Fibroblast of pulmonary artery (primary cell): ENCODE data around the gene ACRBP.

ENCODE experiments used
- DNase-seq: peaks from one replicate; pipeline ENCODE4 v3.0.0-alpha.2; 2010; ENCODE audit warnings: low read depth
- H3K4me3 ChIP-seq: replicated peaks from 2 replicates; pipeline ENCODE4 v1.5.1; 2011; ENCODE audit warnings: low read depth, mild to moderate bottlenecking, control low read depth, low read length, moderate library complexity
- TF ChIP-seq, protein P1 (sequence below): IDR thresholded peaks from 2 replicates; pipeline ENCODE4 v1.5.1; 2011; ENCODE audit warnings: mild to moderate bottlenecking, control low read depth, low read length, inconsistent platforms; ENCODE audit errors: missing control alignments

The ACRBP gene

DNA sequence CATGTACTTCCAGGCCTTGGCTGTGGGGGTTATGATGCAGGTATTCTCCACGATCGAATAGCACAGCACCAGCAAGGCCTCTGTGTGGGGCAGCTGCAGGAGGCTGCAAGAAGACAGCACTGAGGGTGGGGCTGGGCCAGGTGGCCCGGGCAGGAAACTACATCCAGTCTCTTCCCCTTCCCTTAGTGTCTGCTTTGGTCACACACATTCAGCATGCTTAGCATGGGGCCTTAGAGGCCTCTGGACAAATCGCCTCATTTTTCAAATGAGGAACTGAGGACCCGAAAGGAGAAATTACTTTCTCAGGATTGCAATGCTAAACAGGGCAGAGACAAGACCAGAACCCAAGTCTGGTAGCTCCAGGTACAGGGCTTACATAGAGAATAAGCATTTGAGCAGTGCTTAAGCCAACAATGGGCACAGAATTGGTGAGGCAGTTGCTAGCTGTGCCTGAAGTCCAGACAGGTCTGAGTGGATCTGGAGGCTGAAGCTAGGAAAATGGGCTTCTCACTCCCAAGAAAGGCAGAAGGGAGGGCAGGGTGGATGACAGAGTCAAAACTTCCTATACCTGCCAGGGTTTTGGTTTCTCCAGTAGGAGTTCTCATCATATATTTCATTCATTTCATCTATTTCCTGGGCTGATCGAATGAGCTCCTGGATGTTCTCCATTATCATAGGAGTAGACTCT, 3.5 kb downstream of the ACRBP start:
- no peak overlapping the region for H3K4me3 ChIP-seq
- TF ChIP-seq, protein P1, sequence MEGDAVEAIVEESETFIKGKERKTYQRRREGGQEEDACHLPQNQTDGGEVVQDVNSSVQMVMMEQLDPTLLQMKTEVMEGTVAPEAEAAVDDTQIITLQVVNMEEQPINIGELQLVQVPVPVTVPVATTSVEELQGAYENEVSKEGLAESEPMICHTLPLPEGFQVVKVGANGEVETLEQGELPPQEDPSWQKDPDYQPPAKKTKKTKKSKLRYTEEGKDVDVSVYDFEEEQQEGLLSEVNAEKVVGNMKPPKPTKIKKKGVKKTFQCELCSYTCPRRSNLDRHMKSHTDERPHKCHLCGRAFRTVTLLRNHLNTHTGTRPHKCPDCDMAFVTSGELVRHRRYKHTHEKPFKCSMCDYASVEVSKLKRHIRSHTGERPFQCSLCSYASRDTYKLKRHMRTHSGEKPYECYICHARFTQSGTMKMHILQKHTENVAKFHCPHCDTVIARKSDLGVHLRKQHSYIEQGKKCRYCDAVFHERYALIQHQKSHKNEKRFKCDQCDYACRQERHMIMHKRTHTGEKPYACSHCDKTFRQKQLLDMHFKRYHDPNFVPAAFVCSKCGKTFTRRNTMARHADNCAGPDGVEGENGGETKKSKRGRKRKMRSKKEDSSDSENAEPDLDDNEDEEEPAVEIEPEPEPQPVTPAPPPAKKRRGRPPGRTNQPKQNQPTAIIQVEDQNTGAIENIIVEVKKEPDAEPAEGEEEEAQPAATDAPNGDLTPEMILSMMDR: no peak
- DNase-seq: no peak

DNA sequence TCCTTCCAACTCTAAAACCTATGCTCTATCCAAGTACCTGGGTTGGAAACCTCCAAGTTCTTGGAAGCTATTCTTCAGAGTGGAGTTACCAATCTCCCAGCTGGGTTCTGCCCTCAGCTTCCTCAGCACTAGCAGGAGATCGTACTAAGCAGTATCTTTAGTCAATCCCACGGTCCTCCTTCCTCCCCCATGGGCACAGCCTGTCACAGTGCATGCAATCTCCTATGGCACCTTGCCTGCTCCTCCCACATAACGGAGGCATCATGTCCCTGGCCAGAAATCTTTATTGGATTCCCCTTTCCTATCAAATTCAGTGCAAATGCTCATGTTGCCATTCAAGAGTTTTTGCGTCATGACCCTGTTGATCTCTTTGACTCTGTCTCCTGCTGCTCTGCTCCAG, 6.1 kb downstream of the ACRBP start:
- no peak overlapping the region for H3K4me3 ChIP-seq
- TF ChIP-seq, protein P1: no peak
- no peak for DNase-seq

DNA sequence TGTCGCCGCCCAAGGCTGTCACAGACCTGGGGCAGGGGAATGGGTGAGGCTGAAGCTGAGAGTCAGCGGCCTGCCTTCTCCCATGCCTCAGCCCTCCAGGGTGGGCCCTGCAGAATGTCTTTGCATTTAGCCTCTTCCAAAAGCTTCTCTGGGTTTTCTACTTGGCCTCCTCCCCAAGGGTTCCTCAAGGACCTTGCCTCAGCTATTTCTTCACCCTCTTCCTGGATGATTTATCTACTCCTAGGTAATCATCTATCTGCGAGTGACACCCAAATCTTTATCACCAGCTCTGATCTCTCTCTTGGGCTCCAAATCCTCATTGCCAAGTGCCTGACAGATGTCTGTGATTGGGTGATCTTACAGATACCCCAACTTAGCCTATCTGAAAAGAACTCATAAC, 6.7 kb downstream of the ACRBP start:
- H3K4me3 ChIP-seq: no peak overlapping the region
- no peak for DNase-seq
- TF ChIP-seq, protein P1: no peak

DNA sequence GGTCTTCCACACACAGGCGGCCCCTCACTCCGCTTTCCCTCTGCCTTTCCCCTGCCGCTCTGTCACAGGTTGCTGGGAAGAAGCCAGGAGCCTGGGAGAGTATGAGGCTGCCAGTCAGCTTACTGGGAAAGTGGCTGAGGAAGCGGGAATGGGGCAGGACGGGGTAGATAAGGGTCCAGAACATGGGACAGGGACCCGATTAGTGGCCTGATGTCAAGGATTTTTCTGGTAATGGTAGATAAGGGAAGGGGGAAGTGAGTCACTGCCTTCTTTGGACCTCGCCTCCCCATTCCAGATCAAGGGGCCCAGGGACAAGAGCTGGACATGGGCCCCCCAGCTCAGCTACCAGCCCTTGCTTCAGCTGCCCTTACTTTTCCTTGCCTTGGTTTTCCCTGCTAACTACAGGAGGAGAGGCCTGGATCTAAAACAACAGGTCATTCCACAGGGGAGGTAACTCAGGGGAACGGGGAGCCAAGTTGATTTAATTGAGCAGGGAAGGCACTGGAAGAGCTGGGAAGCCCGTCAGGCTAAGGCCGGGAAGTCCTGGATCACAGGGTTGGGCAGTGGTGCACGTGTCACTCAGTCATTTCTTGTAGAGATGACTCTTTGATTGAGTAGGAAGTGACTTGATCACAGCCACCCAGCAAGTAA, 8.0 kb downstream of the ACRBP start:
- H3K4me3 ChIP-seq: no peak overlapping the region
- TF ChIP-seq, protein P1: no peak
- no peak for DNase-seq

DNA sequence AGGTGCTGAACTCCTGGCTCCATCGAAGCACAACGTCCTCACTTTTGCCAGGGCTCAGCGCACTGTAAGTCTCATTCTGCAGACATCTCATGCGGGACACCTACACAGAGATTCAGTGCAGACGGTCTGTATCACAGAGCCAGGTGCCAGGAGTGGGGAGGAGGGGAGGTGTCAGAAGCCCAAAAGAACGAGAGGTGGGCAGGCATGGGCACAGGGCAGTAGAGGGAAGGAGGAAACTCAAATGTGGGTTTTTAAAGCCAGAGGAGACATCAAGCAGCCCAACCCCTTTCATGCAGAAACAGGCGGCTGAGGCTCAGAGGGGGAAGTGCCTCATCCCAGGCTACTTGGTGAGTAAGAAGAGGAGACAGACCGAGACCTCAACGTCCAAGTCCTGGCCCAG, 8.9 kb downstream of the ACRBP start:
- TF ChIP-seq, protein P1: no peak
- no peak for DNase-seq

DNA sequence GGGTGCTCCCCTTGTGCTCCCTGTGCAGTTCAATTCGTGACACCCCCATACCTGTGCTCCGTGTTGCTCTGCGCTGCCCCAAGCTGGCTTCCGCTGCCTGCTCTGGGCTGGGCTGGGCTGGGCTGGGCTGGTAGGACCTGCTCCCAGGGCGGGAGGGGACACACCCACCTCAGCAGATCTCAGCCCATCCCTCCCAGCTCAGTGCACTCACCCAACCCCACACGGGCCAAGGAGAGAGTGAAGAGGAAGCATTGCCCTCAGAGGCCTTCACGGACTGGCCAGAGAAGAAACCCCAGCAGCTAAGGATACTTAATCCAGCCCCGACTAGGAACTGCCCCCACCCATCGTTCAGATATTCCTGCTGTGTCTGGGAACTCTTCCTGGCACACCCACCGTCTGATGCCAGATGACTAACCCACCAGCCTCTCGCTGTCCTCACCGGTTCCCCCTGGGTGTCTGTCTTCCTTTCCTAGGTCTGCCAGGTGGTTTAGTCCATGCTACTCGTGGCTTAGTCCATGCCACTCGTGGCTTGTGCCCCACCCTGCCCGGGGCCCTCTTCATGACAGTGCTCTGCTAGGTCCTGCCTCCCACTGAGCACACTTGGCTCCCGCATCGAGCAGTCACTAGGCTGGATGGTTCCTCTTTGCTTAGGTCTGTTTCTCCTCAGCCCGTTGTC, 11.2 kb downstream of the ACRBP start, which contains the start of gene LPAR5:
Gene LPAR5 (minus strand): TSS at position 104 of the 676 bp plus-strand sequence. CDS start 14,711 bp downstream, outside the sequence.
- TF ChIP-seq, protein P1: no peak
- no peak for DNase-seq
- no peak within 1 kb of the TSS for H3K4me3 ChIP-seq

More for the DNA sequence above, 8.9 kb downstream of the ACRBP start:
- no peak overlapping the region for H3K4me3 ChIP-seq
